Stimulated activated CD8-positive, alpha-beta memory T cell treated with anti-CD3 and anti-CD28 coated beads, Interleukin-4, amount 100 ng/mL, for 4 hours (primary cell): Measurements from ENCODE around the gene ANKRD33.

ENCODE experiments used
- DNase-seq, 2 donors: peaks; one replicate each; pipeline ENCODE4 v3.0.0-alpha.2; 2020; ENCODE audit warnings: low read depth in 2 of 2, low spot score in 1 of 2

The ANKRD33 gene

GRCh38 chr12:51900323-51900889, 12.5 kb downstream of the ANKRD33 start:
- no peak for DNase-seq

GRCh38 chr12:51901121-51901817, 13.4 kb downstream of the ANKRD33 start:
- no peak for DNase-seq

DNA sequence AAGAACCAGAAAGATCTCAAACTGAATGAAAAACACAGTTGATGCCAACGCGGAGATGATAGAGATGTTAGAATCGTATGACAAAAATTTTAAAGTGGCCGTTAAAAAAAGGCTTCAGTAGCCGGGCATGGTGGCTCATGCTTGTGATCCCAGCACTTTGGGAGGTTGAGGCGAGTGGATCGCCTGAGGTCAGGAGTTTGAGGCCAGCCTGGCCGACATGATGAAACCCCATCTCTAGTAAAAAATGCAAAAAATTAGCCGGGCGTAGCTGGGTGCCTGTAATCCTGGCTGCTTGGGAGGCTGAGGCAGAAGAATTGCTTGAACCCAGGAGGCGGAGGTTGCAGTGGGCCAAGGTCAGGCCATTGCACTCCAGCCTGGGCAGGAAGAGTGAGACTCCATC, 14.0 kb downstream of the ANKRD33 start:
- no peak for DNase-seq

GRCh38 chr12:51904951-51905470, 17.1 kb downstream of the ANKRD33 start:
- no peak for DNase-seq

DNA sequence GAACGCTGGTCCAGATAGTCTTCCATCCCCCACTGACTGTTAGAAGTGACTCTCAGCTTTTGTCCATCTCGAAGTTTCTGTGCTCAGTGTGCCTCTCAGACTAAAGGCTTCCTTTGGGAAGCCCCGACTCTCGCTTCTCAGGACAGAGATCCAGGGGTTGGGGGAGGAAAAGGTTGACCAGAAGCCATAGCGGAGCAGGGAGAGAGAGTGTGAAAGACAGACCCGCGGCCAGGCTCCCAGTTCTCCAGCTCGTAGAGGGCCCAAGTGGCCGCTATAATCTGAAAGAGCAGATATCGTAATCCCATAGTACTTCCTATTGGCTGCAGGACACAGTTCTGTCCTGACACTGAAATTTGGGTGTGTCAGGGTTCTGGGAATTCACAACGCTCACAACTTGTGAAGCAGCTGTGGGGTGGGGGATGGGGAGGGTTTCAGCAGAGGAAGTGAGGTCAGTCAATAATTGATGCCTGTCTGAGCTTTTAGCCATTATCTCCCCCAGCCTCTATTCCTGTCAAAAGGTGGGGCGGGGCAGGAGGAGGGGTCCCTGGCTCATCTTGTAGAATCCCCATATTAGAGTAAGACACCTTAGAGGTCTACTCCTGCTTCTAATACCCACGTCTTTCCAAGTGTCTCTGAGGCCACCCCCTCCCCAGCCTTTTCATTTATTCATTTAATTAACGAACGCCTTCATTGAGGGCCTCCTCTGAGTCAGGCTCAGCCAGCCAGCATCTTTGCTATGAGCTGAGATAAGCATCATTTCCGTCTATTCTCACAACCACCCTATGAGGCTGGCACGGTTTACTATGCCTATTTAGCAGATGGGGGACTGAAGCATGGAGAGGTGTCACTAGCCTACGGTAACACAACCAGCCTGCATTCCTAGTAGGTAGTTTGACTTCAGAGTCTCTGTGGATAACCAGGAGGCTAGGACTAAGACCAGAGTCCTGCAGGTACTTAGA, 17.8 kb downstream of the ANKRD33 start:
- DNase-seq, result no peak

DNA sequence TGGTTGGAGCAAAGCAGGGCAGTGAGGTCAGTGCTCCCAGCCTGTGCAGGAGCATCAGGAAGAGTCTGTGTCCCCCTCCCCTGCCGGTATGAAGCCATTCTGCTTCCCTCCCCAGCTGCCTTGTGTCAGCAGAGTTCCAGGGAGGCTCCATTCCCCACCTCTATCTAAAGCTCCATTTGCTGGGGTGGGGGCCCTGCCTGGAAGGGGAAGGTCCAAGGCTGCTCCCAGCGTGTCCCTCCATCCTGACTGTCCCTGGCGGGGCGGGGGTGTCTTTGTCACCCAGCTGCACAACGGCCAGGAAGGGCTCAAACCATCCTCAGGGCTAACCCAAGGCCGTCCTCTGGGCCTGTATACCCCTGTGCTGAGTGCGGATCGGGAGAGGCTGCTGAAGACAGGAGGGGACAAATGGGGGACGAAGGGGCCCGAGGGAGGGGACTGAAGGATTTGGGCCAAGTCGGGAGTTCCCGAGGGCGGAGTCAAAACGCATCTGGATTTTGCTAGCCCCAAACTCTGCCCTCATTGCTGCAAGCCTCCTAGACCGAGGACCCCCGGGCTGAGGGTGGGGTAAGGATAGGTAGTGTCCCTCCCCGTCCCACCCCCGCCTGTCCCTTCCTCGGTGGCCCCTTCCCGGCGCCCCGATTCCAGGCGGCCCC, 18.7 kb downstream of the ANKRD33 start:
- DNase-seq, result no peak

GRCh38 chr12:51907083-51907855, 19.4 kb downstream of the ANKRD33 start, which contains the start of gene ACVRL1:
TSS of gene ACVRL1 (plus strand) at chr12:51907504. CDS start at chr12:51912475, 4,971 bp downstream.
- DNase-seq, result no peak

DNA sequence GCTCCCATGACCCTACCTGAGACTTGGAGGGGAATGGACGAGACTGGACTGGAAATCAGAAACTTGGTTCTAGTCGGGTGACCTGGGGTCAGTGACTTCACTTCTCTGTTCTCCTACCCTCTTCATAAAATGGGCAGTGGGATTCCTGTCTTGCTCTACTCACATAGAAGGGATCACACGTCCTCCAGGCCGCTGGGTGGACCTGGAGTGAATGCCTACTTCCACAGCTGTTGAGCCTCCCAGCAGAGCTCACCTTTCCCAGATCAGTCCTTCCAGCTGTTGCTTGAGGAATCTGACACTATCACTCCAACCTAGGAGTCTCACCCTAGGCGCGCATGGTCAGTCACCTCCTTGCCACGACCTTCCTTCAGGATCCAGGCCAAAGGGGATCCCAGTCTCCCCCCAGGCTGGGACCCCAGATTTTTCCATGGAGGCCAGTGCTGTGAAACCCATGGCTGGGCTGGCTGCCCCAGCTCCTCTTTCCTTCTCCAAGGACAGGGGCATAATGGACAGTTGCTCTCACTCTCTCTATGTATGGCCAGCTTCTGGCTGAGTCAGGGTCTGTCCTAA, 20.0 kb downstream of the ANKRD33 start:
- DNase-seq, result no peak

DNA sequence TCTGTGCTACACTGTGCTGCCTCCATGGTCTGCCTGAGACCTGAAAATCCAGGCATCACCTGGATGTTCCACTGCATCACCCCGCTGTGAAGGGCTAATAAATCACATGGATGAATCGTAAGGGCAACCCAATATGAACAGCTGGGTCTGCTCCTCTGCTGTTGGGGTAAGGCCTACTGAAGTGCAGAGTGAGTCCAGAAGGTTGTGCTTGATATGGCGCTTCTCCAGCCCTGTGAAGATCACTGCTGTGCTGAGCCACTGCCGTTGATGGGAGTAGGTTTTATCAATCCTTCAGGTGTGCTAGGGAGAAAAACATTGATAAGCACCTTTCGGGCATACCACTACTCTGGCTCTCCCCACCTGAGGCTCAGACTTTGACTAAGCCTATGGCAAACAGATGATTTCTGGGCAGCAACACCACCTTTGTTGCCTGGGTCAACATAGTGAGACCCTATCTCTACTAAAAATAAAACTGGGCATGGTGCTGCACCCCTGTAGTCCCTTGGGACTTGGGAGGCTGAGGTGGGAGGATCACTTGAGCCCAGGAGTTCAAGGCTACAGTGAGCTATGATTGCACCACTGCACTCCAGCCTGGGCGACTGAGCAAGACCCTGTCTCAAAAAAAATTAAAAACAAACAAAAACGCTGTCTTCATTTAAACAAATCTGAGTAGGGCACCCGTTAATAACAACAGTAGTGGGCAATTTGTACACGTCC, 21.1 kb downstream of the ANKRD33 start:
- no peak for DNase-seq

DNA sequence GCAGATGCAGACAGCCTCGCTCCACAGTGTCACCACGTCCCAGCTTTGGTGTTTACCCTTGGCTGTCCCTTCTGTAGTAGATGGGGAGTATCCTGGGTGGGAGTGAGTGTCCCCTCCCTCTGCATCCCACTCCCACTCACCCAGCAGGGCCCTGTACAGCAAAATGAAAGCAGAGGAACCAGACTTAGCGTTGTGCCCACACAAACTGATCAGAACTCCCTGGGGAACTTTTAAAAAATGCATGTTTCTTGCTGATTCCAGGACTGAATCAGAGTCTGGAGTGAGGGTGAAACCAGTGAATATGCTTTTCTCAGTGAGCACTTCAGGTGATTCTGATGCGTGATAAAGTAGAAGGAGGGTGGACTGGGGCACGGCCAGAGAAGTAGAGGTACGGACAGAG, 22.3 kb downstream of the ANKRD33 start:
- DNase-seq, result no peak

GRCh38 chr12:51910691-51911090, 22.8 kb downstream of the ANKRD33 start:
- DNase-seq, result no peak

DNA sequence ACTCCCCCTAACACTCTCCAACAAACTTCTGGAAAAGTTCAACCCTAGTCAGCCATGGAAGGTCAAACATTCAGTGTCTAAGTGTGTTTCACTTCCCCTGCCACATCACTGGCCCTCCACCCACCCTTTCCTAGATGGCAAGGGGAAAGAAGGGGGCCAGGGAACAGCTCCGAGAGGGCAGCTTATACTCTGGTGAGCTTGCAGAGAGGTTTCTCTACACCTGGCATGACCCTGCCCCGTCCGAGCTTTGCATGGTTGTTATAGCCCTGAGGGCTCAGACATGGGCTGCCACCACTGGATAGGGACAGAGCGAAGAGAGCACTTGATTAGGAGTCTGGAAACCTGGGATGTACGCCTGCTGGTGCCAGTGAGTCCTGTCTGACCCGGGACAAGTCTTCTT, 23.4 kb downstream of the ANKRD33 start:
- no peak for DNase-seq

- no peak for DNase-seq
These were observed 24.1 kb downstream of the ANKRD33 start for GRCh38 chr12:51911788-51912711.

DNA sequence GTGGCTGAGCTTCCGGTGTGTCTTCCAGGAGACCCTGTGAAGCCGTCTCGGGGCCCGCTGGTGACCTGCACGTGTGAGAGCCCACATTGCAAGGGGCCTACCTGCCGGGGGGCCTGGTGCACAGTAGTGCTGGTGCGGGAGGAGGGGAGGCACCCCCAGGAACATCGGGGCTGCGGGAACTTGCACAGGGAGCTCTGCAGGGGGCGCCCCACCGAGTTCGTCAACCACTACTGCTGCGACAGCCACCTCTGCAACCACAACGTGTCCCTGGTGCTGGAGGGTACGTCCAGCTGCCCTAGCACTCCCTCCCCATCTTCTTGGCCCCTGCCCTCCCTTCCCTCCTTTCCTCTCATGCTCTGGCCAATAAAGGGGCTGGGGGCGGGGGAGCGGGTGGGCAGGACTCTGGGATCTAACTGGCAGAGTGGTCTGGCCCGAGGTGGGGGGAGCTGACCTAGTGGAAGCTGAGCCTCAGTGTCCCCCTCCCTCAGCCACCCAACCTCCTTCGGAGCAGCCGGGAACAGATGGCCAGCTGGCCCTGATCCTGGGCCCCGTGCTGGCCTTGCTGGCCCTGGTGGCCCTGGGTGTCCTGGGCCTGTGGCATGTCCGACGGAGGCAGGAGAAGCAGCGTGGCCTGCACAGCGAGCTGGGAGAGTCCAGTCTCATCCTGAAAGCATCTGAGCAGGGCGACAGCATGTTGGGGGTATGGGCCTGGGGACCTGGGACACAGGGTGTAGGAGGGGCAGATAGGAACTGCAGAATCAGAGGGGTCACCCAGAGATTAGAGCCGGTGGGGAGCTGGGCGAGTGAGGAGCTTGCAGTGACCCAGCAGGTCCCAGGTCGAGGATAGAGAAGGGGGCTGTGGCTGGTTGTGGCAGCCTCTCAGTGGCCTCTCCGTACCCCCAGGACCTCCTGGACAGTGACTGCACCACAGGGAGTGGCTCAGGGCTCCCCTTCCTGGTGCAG, 25.4 kb downstream of the ANKRD33 start:
- DNase-seq, result no peak

DNA sequence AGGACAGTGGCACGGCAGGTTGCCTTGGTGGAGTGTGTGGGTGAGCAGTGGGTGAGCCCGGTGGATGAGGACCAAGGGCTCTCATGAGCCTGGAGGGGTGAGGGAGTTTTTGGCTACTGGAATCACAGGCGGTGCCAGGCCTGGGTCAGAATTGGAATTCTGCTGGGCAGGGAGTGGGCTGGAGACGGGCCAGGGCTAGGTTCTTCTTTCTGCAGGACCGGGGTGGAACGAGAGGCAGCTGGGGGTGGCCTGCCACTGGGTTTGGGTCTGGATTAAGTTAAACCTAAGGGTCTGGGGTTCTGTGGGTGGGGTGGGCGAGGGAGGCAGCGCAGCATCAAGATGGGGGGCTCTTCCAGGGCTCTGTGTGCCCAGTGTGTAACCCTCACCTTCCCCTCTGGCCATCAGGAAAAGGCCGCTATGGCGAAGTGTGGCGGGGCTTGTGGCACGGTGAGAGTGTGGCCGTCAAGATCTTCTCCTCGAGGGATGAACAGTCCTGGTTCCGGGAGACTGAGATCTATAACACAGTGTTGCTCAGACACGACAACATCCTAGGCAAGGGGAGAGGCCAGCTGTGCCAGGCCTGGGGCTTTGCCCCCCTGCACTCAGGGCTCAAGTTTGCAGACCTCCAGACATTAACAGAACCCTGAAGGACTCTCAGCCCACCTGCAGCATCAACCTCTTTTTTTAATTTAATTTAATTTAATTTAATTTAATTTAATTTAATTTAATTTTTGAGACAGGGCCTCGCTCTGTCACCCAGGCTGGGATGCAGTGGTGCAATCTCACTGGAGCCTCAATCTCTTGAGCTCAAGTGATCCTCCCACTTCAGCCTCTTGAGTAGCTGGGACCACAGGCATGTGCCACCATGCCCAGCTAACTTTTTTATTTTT, 26.4 kb downstream of the ANKRD33 start:
- DNase-seq, result no peak

- DNase-seq, result no peak
These were observed 27.2 kb downstream of the ANKRD33 start for GRCh38 chr12:51915003-51915625.
